BJ (cell line): ENCODE measurements around the gene PALM. TPM values are rescaled to one million over a fixed set of nuclear protein-coding genes. Genes with fewer than 3 reads are reported as not detected.

Experiments used
- CTCF ChIA-PET: fragments of 350-600 bp; formaldehyde crosslinking; extraction: SDS; loops from one replicate; lab custom pipeline; 2021; ENCODE audit warnings: antibody characterized with exemption, inconsistent platforms; lab: Yijun Ruan, JAX
- POLR2A ChIA-PET: fragments of 300-600 bp; sonication (Branson Sonifier 250); formaldehyde crosslinking; extraction: SDS; loops from one replicate; lab custom pipeline; 2021; ENCODE audit warnings: antibody characterized with exemption; lab: Charles Lee
- DNase-seq: peaks from one replicate; pipeline ENCODE4 v3.0.0-alpha.2; 2011; ENCODE audit warnings: low read depth
- H3K27me3 ChIP-seq: 2 replicates; pipeline ENCODE4 v1.6.0; 2011; ENCODE audit warnings: low read length; ENCODE audit not compliant: control insufficient read depth, insufficient read depth
- H3K36me3 ChIP-seq: 2 replicates; pipeline ENCODE4 v1.5.1; 2011; ENCODE audit warnings: low read length; ENCODE audit not compliant: control insufficient read depth, insufficient read depth
- H3K4me3 ChIP-seq: 2 replicates; pipeline ENCODE4 v1.5.1; 2011; ENCODE audit warnings: low read depth, mild to moderate bottlenecking, control low read depth, low read length
- polyA plus RNA-seq: library from polyadenylated mRNA; depleted of rRNA; stranded (reverse); fragments of >200 nt; gene quantifications from 2 replicates; pipeline ENCODE4 v1.2.3, GENCODE V29; 2011
- TF ChIP-seq, protein P1 (sequence below): IDR thresholded peaks from 2 replicates; pipeline ENCODE4 v1.5.1; 2011; ENCODE audit warnings: low read depth, mild to moderate bottlenecking, control low read depth, inconsistent platforms, low read length, moderate library complexity; ENCODE audit not compliant: insufficient read depth

The PALM gene
- polyA plus RNA-seq, 1 experiment = 1.2 TPM

DNA sequence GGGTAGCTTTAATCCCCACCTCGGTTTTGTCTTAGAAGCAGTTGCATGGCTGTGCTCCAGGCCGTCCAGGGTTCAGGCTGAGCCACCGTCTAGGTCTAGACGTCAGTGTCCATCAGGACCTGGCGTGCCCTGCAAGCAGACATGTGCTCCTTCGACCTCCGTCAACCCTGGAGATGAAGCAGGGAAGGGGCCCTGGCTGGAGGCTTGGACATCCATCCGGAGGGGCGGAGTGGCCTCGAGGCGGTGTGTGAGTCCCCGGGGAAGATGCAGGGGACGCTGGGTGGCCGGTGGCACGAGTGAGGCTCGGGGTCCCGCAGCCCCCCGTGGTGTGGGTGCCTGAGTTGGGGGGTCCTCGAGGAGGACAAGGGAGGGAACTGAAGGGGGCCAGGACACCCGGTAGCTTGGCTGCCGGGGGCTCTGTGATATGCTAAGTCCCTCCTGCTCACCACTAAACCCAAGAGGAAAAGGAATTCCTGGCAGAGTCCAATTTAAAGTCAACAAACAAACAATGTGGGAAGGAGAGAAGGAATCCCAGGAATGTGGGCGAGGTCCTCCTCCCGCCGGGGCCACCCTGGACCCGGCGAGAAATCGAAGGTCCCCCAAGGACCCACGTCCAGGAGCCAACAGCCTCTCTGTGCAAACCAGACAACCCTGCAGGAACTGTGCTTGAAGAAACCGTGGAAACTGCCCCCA lies 73.6 kb downstream of the PALM start:
- H3K36me3 ChIP-seq = no peaks in the 10 kb centered on the region
- no peak for DNase-seq
- H3K27me3 ChIP-seq = no peaks in the 10 kb centered on the region
- TF ChIP-seq, protein P1, sequence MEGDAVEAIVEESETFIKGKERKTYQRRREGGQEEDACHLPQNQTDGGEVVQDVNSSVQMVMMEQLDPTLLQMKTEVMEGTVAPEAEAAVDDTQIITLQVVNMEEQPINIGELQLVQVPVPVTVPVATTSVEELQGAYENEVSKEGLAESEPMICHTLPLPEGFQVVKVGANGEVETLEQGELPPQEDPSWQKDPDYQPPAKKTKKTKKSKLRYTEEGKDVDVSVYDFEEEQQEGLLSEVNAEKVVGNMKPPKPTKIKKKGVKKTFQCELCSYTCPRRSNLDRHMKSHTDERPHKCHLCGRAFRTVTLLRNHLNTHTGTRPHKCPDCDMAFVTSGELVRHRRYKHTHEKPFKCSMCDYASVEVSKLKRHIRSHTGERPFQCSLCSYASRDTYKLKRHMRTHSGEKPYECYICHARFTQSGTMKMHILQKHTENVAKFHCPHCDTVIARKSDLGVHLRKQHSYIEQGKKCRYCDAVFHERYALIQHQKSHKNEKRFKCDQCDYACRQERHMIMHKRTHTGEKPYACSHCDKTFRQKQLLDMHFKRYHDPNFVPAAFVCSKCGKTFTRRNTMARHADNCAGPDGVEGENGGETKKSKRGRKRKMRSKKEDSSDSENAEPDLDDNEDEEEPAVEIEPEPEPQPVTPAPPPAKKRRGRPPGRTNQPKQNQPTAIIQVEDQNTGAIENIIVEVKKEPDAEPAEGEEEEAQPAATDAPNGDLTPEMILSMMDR = no peak
- ChIA-PET POLR2A (no interaction called here), CTCF (interaction anchor here (2.2 kb wide), 1 partner anchor 10 kb away, joined by 7 read pairs; no protein-coding TSS in a partner anchor)
- peak overlapping the region; percentile 27 for H3K4me3 ChIP-seq

DNA sequence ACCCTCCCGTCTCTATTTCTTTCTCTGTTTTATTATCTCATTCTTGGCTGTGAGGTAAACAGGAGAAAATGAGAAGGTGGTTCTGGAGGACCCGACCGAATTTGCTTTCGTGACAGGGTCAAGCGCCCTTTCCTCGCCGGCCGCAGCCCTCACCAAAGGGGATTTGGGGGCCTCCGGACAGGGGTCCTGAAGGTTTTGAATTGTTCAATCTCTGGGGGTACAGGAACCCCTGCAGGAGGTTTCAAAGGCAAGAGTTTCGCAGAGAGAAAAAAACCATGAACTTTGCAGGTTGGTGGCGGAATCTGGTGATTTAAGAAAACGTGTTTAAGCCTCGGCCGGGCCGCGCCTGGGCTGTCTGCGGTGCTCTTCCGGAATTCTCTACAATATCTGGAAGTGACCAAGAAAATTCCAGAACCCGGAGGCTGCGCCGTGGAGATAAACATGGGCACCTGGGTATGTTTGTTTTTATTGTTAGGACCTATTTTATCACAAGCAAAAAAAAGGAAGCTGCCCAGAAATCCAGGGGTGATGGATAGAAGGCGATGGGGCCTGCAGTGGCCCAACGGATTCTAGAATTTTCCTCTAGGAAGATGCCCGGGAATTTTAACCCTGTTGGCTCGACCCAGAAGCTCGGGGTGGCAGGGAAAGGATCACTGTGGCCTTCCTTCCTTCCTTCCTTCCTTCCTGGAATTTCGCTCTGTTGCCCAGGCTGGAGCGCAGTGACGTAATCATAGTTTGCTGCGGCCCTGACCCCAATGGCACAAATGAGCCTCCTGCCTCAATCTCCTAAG lies 74.3 kb downstream of the PALM start:
- no peak for DNase-seq
- ChIA-PET POLR2A (interaction anchor here (0.6 to 0.7 kb wide), 2 partner anchors 36 to 68 kb away, joined by 3 read pairs; no protein-coding TSS in a partner anchor), CTCF (interaction anchor here (1.1 kb wide), 1 partner anchor 12 kb away, joined by 3 read pairs; no protein-coding TSS in a partner anchor)
- Histone ChIP-seq H3K36me3 (no peaks in the 10 kb centered on the region), H3K4me3 (peak overlapping the region; percentile 4; the same call in 1 of the 2 replicates), H3K27me3 (no peaks in the 10 kb centered on the region)
- TF ChIP-seq, protein P1 = no peak

DNA sequence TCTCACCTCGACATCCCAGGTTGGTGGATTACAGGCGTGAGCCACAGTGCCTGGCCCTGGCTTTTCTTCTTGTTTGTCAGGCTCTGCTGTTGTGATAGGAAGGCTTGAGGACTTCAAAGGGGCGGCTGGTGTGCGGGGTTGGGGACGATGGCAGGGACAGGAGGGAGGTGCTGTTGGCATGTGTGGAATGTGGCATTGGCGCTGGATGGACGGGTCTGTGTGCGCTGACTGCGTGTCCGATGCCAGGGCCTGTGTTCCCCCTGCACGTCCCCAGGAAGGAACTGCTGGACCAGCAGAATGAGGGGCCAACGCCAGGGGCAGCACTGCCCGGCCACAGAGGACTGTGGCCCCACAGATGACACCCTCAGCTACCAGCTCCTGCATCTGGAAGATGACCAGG lies 75.8 kb downstream of the PALM start:
- DNase-seq = no peak
- Histone ChIP-seq H3K4me3 (no peak overlapping the region), H3K27me3 (no peaks in the 10 kb centered on the region), H3K36me3 (no peaks in the 10 kb centered on the region; the same call in 1 of the 2 replicates)
- POLR2A ChIA-PET = no interaction called here
- CTCF ChIA-PET = no interaction called here
- TF ChIP-seq, protein P1 = no peak

DNA sequence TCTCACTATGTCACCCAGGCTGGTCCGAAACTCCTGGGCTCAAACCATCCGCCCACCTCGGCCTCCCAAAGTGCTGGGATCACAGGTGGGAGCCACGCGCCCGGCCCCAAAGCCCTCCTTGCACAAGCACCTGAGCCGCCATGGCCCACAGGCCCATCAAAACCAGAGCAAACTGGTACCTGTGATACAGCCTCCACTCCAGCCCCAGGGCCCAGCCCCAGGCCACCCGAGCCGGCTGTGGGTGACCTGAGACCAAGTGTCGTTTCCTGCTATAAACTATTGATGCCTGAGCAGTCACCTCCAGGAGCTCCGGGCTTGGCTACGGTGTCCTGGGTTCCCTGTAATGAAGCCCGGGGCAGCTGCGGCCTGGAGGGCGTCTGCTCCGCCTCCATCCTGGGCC lies 78.8 kb downstream of the PALM start:
- Histone ChIP-seq H3K36me3 (no peaks in the 10 kb centered on the region; the same call in 1 of the 2 replicates), H3K27me3 (no peaks in the 10 kb centered on the region), H3K4me3 (no peak overlapping the region)
- TF ChIP-seq, protein P1 = no peak
- DNase-seq = no peak
- POLR2A ChIA-PET = no interaction called here
- CTCF ChIA-PET = interaction anchor here (0.9 to 1.0 kb wide), 2 partner anchors 18 to 53 kb away, joined by 3 read pairs; no protein-coding TSS in a partner anchor

DNA sequence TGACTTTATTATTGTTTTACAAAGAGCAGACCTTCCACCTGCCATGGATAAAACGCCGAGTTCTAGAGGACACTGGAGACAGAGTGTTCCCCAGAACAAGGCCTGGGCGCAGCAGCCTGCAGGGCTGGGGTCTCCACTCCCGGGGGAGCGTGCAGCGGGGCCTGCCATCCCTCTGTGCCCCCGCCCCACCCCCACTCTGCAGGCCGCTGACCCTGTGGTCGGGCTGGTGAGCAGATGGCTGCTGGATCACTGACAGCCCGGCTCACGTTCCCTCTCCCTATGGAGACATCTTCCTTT lies 79.9 kb downstream of the PALM start:
- H3K27me3 ChIP-seq = no peaks in the 10 kb centered on the region
- H3K36me3 ChIP-seq = no peaks in the 10 kb centered on the region; the same call in 1 of the 2 replicates
- no peak overlapping the region for H3K4me3 ChIP-seq
- TF ChIP-seq, protein P1 = no peak
- DNase-seq = no peak
- CTCF ChIA-PET = no interaction called here
- POLR2A ChIA-PET = interaction anchor here (0.6 kb wide), 1 partner anchor 35 kb away, joined by 9 read pairs; no protein-coding TSS in a partner anchor
